ENCODE measurements around the gene PCBD2.
"Not testable (repeated sequence)": the region's sequence is repeated elsewhere in the genome, so short reads cannot be mapped to it uniquely, and the experiment has no call there.

PCBD2 gene

GRCh38 chr5:134910752-134911151, 5.8 kb downstream of the PCBD2 start:
- DNase-seq = not testable (repeated sequence)

GRCh38 chr5:134911285-134912206, 6.6 kb downstream of the PCBD2 start:
- no peak for DNase-seq

GRCh38 chr5:134913254-134913653, 8.3 kb downstream of the PCBD2 start:
- no peak for DNase-seq

GRCh38 chr5:134913795-134914194, 8.9 kb downstream of the PCBD2 start:
- DNase-seq = no peak

- no peak for DNase-seq
These were observed 12.3 kb downstream of the PCBD2 start for GRCh38 chr5:134917070-134917815.

- DNase-seq = no peak
These were observed 13.9 kb downstream of the PCBD2 start for GRCh38 chr5:134918861-134919260.

- no peak for DNase-seq
These were observed 16.1 kb downstream of the PCBD2 start for GRCh38 chr5:134920848-134921575.

- no peak for DNase-seq
These were observed 27.6 kb downstream of the PCBD2 start for GRCh38 chr5:134932508-134932907.

- no peak for DNase-seq
These were observed 29.3 kb downstream of the PCBD2 start for GRCh38 chr5:134934202-134934601.

- no peak for DNase-seq
These were observed 31.0 kb downstream of the PCBD2 start for GRCh38 chr5:134935711-134936602.

GRCh38 chr5:134937526-134937925, 32.6 kb downstream of the PCBD2 start:
- no peak for DNase-seq

GRCh38 chr5:134938030-134938429, 33.1 kb downstream of the PCBD2 start:
- DNase-seq = no peak

GRCh38 chr5:134939500-134939899, 34.6 kb downstream of the PCBD2 start:
- DNase-seq = no peak

GRCh38 chr5:134943547-134943946, 38.6 kb downstream of the PCBD2 start:
- DNase-seq = no peak

GRCh38 chr5:134944630-134945029, 39.7 kb downstream of the PCBD2 start:
- DNase-seq = no peak

GRCh38 chr5:134945041-134945440, 40.1 kb downstream of the PCBD2 start:
- DNase-seq = no peak

GRCh38 chr5:134948911-134949310, 44.0 kb downstream of the PCBD2 start:
- peak; percentile 19 for DNase-seq

- DNase-seq = peak; percentile 29
These were observed 44.4 kb downstream of the PCBD2 start for GRCh38 chr5:134949316-134949715.

GRCh38 chr5:134957920-134958608, 53.1 kb downstream of the PCBD2 start:
- DNase-seq = no peak

- no peak for DNase-seq
These were observed 53.8 kb downstream of the PCBD2 start for GRCh38 chr5:134958755-134959154.

- DNase-seq = no peak
These were observed 58.2 kb downstream of the PCBD2 start for GRCh38 chr5:134963098-134963497.

All from suppressor macrophage treated with lipopolysaccharide for 4 hours (primary cell).